Panc1 (cell line): ENCODE data around the gene TNS2. TPM values are rescaled to one million over a fixed set of nuclear protein-coding genes. Genes with fewer than 3 reads are reported as not detected.

ENCODE experiments used
- ATAC-seq: fragments of 200-7000 bp; cut with Tn5 transposase; 2 replicates; pipeline ENCODE4 v1.9.1; 2020; ENCODE audit warnings: mild to moderate bottlenecking, moderate library complexity
- BruUV-seq: library from RNA; stranded (reverse); fragments of 400-500 nt; replicated peaks from 2 replicates; lab custom pipeline; 2021; lab: Mats Ljungman, UMichigan
- CTCF ChIA-PET: fragments of 300-600 bp; sonication (Branson Sonifier 250); formaldehyde crosslinking; loops from one replicate; lab custom pipeline; 2022; ENCODE audit warnings: antibody characterized with exemption; lab: Charles Lee
- POLR2A ChIA-PET: fragments of 300-600 bp; sonication (Branson Sonifier 250); formaldehyde crosslinking; loops from one replicate; lab custom pipeline; 2022; ENCODE audit warnings: antibody characterized with exemption; lab: Charles Lee
- DNase-seq: peaks from one replicate; pipeline ENCODE4 v3.0.0-alpha.2; 2010; ENCODE audit warnings: low read depth, low spot score
- H3K27ac ChIP-seq: 2 replicates; pipeline ENCODE4 v1.5.1; 2011; ENCODE audit warnings: mild to moderate bottlenecking, low read length, inconsistent platforms
- H3K27me3 ChIP-seq: fragments of 200-500 bp; sonication (Bioruptor generic); 2 replicates; pipeline ENCODE4 v1.6.0; 2014; ENCODE audit warnings: low read length, inconsistent platforms; ENCODE audit not compliant: control insufficient read depth, insufficient read depth
- H3K36me3 ChIP-seq: fragments of 200-500 bp; sonication (Bioruptor generic); 2 replicates; pipeline ENCODE4 v1.5.1; 2014; ENCODE audit warnings: inconsistent platforms, mild to moderate bottlenecking, low read length, moderate library complexity; ENCODE audit not compliant: control insufficient read depth, insufficient read depth
- H3K4me1 ChIP-seq: 2 replicates; pipeline ENCODE4 v1.5.1; 2011; ENCODE audit warnings: inconsistent platforms, mild to moderate bottlenecking, low read length, moderate library complexity; ENCODE audit not compliant: control insufficient read depth, insufficient read depth
- H3K4me3 ChIP-seq, 2 experiments: 2 replicates each; pipeline ENCODE4 v1.5.1; 2011 to 2012; ENCODE audit warnings: low read depth in 2 of 2, low read length in 2 of 2, mild to moderate bottlenecking in 2 of 2, inconsistent platforms in 1 of 2, moderate library complexity in 1 of 2
- H3K9me3 ChIP-seq: fragments of 200-500 bp; sonication (Bioruptor generic); 2 replicates; pipeline ENCODE4 v1.5.1; 2014; ENCODE audit warnings: low read depth, mild to moderate bottlenecking, inconsistent platforms, low read length, moderate library complexity; ENCODE audit not compliant: control insufficient read depth, insufficient read depth
- POLR2AphosphoS5 ChIP-seq: IDR thresholded peaks from 2 replicates; pipeline ENCODE4 v1.6.1; 2012; ENCODE audit warnings: mild to moderate bottlenecking, low read depth, low read length, moderate library complexity
- SIN3A ChIP-seq: IDR thresholded peaks from 2 replicates; pipeline ENCODE4 v1.6.1; 2012; ENCODE audit warnings: low read depth, mild to moderate bottlenecking, low read length, moderate library complexity, borderline replicate concordance; ENCODE audit not compliant: insufficient read depth
- TCF7L2 ChIP-seq: IDR thresholded peaks from 2 replicates; pipeline ENCODE4 v1.6.1; 2011; ENCODE audit warnings: mild to moderate bottlenecking, low read depth, low read length, inconsistent platforms
- in situ Hi-C: cut with HindIII; loops from 2 replicates; pipeline ENCODE4 v1.10.0; 2016; ENCODE audit warnings: low sequenced_read_pairs, low pct_unique_long_range_greater_than_20kb
- intact Hi-C: fragments of 100-400 bp; cut with micrococcal nuclease; formaldehyde crosslinking; loops from one replicate; pipeline ENCODE4 v1.10.0; 2022; ENCODE audit not compliant: unreplicated experiment
- total RNA-seq: library from RNA; stranded (reverse); gene quantifications from one replicate; pipeline ENCODE4 v1.2.1, GENCODE V29; 2021; ENCODE audit not compliant: unreplicated experiment
- TF ChIP-seq, protein P1 (sequence below), 2 experiments: IDR thresholded peaks; 2 replicates each; pipeline ENCODE4 v1.6.1; 2011 to 2012; ENCODE audit warnings: low read depth in 2 of 2, control low read depth in 1 of 2, low read length in 1 of 2, mild to moderate bottlenecking in 1 of 2, moderate library complexity in 1 of 2; ENCODE audit not compliant: insufficient read depth in 1 of 2
- TF ChIP-seq, protein P2 (sequence below): fragments of 450-650 bp; IDR thresholded peaks from 2 replicates; pipeline ENCODE4 v1.5.1; 2017; ENCODE audit warnings: mild to moderate bottlenecking

TNS2 gene
- total RNA-seq, 1 experiment from 2014 or later, result 48.1 TPM

DNA sequence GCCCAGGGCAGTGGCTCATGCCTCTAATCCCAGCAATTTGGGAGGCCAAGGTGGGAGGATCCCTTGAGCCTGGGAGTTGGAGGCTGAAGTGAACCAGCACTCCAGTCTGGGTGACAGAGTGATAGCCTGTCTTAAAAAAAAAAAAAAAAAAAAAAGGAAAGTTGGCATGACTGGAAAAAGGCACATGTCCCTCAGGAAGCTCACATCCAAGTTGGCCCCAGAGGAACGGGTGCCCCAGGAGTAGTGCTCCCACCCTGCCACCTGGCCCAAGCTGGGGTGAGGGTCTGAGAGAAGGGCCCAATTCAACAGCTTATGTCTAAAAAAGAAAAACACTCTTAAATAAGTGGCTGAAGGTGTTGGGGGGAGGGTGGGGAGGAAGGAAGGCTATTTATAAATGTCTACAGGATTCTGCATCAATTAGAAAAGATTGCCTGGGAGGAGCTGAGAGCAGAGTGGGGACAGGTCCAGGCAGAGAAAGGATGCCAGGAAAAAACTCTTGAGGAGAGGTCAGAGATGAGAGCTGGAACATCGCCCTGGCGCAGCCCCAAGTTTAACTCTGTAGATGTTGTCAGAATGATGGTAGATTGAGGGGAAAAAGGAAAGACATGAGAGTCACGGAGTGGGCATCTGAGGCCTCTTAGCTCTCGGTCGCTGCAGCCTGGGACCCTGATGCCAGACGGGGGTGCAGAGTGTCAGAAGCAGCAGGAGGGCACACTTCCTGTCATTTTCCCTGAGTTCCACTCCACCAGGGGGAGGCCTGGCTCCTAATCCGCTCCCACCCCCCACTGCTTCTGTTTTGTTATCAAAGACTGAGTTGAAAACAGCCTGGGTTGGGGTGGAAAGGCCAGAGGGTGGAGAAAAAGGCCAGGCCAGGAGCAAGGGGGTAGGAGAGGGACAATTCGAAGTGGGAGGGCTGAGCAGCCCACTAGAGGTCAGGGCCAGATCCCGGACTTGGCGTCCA, 22.0 kb downstream of the TNS2 start:
- Histone ChIP-seq H3K27ac (no peak overlapping the region), H3K36me3 (no peaks in the 10 kb centered on the region), H3K9me3 (no peaks in the 10 kb centered on the region), H3K27me3 (no peaks in the 10 kb centered on the region), H3K4me3 (no peak overlapping the region), H3K4me1 (no peaks in the 10 kb centered on the region)
- ATAC-seq (no peak), DNase-seq (no peak)
- in situ Hi-C loops, result no loop called here
- POLR2A ChIA-PET, result interaction anchor here (0.6 to 0.7 kb wide), 2 partner anchors 8 to 207 kb away, joined by 3 to 5 read pairs; no protein-coding TSS in a partner anchor
- no TSS peak for BruUV-seq
- intact Hi-C loops, result no loop called here
- CTCF ChIA-PET, result interaction anchor here (1.0 kb wide), 1 partner anchor 27 kb away, joined by 4 read pairs; no protein-coding TSS in a partner anchor
- TF ChIP-seq TCF7L2, result no peak

DNA sequence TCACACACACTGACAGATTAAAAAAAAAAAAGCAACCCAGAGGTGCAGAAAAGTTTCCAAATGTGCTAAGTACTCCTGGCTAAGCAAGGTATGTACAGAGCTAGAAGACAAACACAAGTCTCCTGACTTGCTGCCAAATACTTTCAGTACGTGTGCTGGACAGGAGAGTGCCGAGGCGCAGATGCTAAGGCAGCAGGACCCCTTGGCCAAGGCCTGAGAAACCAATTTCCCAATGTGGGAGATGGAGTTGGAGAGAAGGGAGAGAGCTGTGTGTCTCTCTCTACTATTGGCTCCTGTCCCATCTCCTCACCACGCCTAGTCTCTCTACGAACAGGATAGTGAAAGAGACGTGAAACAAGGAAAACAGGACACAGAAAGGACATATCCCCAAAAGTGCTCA, 24.0 kb downstream of the TNS2 start:
- ATAC-seq (no peak), DNase-seq (no peak)
- intact Hi-C loops, result no loop called here
- Histone ChIP-seq H3K36me3 (no peaks in the 10 kb centered on the region), H3K27me3 (no peaks in the 10 kb centered on the region), H3K9me3 (no peaks in the 10 kb centered on the region), H3K27ac (no peak overlapping the region), H3K4me1 (0 out of 2 replicates have a peak, but pooled peaks cover 3% of the 10 kb centered on the region), H3K4me3 (no peak overlapping the region)
- in situ Hi-C loops, result no loop called here
- no peak for TF ChIP-seq TCF7L2
- TF ChIP-seq POLR2AphosphoS5, result no peak
- TF ChIP-seq, protein P1, sequence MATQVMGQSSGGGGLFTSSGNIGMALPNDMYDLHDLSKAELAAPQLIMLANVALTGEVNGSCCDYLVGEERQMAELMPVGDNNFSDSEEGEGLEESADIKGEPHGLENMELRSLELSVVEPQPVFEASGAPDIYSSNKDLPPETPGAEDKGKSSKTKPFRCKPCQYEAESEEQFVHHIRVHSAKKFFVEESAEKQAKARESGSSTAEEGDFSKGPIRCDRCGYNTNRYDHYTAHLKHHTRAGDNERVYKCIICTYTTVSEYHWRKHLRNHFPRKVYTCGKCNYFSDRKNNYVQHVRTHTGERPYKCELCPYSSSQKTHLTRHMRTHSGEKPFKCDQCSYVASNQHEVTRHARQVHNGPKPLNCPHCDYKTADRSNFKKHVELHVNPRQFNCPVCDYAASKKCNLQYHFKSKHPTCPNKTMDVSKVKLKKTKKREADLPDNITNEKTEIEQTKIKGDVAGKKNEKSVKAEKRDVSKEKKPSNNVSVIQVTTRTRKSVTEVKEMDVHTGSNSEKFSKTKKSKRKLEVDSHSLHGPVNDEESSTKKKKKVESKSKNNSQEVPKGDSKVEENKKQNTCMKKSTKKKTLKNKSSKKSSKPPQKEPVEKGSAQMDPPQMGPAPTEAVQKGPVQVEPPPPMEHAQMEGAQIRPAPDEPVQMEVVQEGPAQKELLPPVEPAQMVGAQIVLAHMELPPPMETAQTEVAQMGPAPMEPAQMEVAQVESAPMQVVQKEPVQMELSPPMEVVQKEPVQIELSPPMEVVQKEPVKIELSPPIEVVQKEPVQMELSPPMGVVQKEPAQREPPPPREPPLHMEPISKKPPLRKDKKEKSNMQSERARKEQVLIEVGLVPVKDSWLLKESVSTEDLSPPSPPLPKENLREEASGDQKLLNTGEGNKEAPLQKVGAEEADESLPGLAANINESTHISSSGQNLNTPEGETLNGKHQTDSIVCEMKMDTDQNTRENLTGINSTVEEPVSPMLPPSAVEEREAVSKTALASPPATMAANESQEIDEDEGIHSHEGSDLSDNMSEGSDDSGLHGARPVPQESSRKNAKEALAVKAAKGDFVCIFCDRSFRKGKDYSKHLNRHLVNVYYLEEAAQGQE (IDR thresholded peaks at IDR 0.05; ENCODE audit: insufficient read depth in 1 of 2, low read depth in 2 of 2, low read length in 1 of 2), result no peak
- TF ChIP-seq, protein P2, sequence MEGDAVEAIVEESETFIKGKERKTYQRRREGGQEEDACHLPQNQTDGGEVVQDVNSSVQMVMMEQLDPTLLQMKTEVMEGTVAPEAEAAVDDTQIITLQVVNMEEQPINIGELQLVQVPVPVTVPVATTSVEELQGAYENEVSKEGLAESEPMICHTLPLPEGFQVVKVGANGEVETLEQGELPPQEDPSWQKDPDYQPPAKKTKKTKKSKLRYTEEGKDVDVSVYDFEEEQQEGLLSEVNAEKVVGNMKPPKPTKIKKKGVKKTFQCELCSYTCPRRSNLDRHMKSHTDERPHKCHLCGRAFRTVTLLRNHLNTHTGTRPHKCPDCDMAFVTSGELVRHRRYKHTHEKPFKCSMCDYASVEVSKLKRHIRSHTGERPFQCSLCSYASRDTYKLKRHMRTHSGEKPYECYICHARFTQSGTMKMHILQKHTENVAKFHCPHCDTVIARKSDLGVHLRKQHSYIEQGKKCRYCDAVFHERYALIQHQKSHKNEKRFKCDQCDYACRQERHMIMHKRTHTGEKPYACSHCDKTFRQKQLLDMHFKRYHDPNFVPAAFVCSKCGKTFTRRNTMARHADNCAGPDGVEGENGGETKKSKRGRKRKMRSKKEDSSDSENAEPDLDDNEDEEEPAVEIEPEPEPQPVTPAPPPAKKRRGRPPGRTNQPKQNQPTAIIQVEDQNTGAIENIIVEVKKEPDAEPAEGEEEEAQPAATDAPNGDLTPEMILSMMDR, result no peak
- no peak for TF ChIP-seq SIN3A
- ChIA-PET CTCF (interaction anchor here (0.6 kb wide), 1 partner anchor 177 kb away, joined by 6 read pairs; no protein-coding TSS in a partner anchor), POLR2A (no interaction called here)
- BruUV-seq, result no TSS peak
